ENCODE results near the gene ASIC4. TPM values are rescaled to one million over a fixed set of nuclear protein-coding genes. Genes with fewer than 3 reads are reported as not detected.

ASIC4 gene
- total and polyA plus RNA-seq, 2 of the 13 experiments (the other 11 are each of a cell fraction or from before 2014, with no cell fraction given), result 0.03 TPM; not detected in 1

DNA sequence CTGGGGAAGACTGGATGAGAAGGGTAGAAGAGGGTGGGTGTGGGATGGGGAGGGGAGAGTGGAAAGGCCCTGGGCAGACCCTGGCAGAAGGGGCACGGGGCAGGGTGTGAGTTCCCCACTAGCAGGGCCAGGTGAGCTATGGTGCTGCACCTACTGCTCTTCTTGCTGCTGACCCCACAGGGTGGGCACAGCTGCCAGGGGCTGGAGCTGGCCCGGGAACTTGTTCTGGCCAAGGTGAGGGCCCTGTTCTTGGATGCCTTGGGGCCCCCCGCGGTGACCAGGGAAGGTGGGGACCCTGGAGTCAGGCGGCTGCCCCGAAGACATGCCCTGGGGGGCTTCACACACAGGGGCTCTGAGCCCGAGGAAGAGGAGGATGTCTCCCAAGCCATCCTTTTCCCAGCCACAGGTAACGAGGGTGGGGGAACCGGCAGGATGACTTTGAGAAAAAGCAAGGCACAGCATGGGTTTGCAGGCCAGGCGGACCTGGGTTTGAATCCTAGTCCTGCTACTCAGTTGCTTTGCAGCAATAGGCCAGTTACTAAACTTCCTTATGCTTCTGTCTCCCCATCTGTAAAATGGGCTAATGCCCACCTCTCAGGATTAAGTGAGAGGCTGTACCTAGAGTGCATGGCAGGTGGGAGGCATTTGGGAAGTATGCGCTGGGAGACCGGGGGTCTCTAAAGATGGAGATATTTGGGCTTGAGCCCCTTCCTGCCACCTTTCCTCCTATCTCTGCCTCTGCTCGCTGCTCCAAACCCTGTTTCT lies 58.1 kb downstream of the ASIC4 start, which contains the start of gene INHA (continued):
- TF ChIP-seq ZNF333 (CRISPR knock-in tag; IDR thresholded peaks at IDR 0.05; ENCODE audit: borderline replicate concordance), result no peak
- TF ChIP-seq GATA4 (IDR thresholded peaks at IDR 0.05; ENCODE audit: borderline replicate concordance, low read depth), result no peak
- TF ChIP-seq, protein P1, sequence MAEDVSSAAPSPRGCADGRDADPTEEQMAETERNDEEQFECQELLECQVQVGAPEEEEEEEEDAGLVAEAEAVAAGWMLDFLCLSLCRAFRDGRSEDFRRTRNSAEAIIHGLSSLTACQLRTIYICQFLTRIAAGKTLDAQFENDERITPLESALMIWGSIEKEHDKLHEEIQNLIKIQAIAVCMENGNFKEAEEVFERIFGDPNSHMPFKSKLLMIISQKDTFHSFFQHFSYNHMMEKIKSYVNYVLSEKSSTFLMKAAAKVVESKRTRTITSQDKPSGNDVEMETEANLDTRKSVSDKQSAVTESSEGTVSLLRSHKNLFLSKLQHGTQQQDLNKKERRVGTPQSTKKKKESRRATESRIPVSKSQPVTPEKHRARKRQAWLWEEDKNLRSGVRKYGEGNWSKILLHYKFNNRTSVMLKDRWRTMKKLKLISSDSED (CRISPR knock-in tag; IDR thresholded peaks at IDR 0.05), result 0 out of 2 replicates have a peak, but pooled peaks have one; percentile 71
- TF ChIP-seq, protein P2, sequence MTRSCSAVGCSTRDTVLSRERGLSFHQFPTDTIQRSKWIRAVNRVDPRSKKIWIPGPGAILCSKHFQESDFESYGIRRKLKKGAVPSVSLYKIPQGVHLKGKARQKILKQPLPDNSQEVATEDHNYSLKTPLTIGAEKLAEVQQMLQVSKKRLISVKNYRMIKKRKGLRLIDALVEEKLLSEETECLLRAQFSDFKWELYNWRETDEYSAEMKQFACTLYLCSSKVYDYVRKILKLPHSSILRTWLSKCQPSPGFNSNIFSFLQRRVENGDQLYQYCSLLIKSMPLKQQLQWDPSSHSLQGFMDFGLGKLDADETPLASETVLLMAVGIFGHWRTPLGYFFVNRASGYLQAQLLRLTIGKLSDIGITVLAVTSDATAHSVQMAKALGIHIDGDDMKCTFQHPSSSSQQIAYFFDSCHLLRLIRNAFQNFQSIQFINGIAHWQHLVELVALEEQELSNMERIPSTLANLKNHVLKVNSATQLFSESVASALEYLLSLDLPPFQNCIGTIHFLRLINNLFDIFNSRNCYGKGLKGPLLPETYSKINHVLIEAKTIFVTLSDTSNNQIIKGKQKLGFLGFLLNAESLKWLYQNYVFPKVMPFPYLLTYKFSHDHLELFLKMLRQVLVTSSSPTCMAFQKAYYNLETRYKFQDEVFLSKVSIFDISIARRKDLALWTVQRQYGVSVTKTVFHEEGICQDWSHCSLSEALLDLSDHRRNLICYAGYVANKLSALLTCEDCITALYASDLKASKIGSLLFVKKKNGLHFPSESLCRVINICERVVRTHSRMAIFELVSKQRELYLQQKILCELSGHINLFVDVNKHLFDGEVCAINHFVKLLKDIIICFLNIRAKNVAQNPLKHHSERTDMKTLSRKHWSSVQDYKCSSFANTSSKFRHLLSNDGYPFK (CRISPR knock-in tag; IDR thresholded peaks at IDR 0.05; ENCODE audit: borderline replicate concordance), result 0 out of 2 replicates have a peak, but pooled peaks have one; percentile 8
- no peak for TF ChIP-seq NKX3-1 (CRISPR knock-in tag; IDR thresholded peaks at IDR 0.05)
- TF ChIP-seq NCOA5 (CRISPR knock-in tag; IDR thresholded peaks at IDR 0.05), result no peak
- no peak for TF ChIP-seq FOXP1 (IDR thresholded peaks at IDR 0.05)
- TF ChIP-seq FOXP1 (CRISPR knock-in tag; IDR thresholded peaks at IDR 0.05), result no peak
- TF ChIP-seq, protein P3, sequence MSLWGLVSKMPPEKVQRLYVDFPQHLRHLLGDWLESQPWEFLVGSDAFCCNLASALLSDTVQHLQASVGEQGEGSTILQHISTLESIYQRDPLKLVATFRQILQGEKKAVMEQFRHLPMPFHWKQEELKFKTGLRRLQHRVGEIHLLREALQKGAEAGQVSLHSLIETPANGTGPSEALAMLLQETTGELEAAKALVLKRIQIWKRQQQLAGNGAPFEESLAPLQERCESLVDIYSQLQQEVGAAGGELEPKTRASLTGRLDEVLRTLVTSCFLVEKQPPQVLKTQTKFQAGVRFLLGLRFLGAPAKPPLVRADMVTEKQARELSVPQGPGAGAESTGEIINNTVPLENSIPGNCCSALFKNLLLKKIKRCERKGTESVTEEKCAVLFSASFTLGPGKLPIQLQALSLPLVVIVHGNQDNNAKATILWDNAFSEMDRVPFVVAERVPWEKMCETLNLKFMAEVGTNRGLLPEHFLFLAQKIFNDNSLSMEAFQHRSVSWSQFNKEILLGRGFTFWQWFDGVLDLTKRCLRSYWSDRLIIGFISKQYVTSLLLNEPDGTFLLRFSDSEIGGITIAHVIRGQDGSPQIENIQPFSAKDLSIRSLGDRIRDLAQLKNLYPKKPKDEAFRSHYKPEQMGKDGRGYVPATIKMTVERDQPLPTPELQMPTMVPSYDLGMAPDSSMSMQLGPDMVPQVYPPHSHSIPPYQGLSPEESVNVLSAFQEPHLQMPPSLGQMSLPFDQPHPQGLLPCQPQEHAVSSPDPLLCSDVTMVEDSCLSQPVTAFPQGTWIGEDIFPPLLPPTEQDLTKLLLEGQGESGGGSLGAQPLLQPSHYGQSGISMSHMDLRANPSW (CRISPR knock-in tag; IDR thresholded peaks at IDR 0.05; ENCODE audit: borderline replicate concordance), result no peak; the same call in 1 of the 2 replicates
- TF ChIP-seq PAF1 (CRISPR knock-in tag; IDR thresholded peaks at IDR 0.05), result no peak
- no peak for TF ChIP-seq MEF2D (CRISPR knock-in tag; IDR thresholded peaks at IDR 0.05)
- TF ChIP-seq, protein P4, sequence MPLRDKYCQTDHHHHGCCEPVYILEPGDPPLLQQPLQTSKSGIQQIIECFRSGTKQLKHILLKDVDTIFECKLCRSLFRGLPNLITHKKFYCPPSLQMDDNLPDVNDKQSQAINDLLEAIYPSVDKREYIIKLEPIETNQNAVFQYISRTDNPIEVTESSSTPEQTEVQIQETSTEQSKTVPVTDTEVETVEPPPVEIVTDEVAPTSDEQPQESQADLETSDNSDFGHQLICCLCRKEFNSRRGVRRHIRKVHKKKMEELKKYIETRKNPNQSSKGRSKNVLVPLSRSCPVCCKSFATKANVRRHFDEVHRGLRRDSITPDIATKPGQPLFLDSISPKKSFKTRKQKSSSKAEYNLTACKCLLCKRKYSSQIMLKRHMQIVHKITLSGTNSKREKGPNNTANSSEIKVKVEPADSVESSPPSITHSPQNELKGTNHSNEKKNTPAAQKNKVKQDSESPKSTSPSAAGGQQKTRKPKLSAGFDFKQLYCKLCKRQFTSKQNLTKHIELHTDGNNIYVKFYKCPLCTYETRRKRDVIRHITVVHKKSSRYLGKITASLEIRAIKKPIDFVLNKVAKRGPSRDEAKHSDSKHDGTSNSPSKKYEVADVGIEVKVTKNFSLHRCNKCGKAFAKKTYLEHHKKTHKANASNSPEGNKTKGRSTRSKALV (CRISPR knock-in tag; IDR thresholded peaks at IDR 0.05), result no peak
- no peak for TF ChIP-seq ZNF777 (CRISPR knock-in tag; IDR thresholded peaks at IDR 0.05)
- no peak for TF ChIP-seq PRMT3 (CRISPR knock-in tag; IDR thresholded peaks at IDR 0.05; ENCODE audit: borderline replicate concordance, low read depth)
- no peak for TF ChIP-seq TSC22D2 (CRISPR knock-in tag; IDR thresholded peaks at IDR 0.05; ENCODE audit: borderline replicate concordance)
- TF ChIP-seq ZNF550 (CRISPR knock-in tag; IDR thresholded peaks at IDR 0.05; ENCODE audit: borderline replicate concordance), result 0 out of 2 replicates have a peak, but pooled peaks have one; percentile 48
- TF ChIP-seq, protein P5, sequence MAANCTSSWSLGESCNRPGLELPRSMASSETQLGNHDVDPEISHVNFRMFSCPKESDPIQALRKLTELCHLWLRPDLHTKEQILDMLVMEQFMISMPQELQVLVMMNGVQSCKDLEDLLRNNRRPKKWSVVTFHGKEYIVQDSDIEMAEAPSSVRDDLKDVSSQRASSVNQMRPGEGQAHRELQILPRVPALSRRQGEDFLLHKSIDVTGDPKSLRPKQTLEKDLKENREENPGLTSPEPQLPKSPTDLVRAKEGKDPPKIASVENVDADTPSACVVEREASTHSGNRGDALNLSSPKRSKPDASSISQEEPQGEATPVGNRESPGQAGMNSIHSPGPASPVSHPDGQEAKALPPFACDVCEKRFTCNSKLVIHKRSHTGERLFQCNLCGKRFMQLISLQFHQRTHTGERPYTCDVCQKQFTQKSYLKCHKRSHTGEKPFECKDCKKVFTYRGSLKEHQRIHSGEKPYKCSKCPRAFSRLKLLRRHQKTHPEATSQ (CRISPR knock-in tag; IDR thresholded peaks at IDR 0.05; ENCODE audit: borderline replicate concordance), result no peak
- no peak for TF ChIP-seq GATAD1 (CRISPR knock-in tag; IDR thresholded peaks at IDR 0.05)

Measured in HepG2 (cell line).